GM21423 (cell line): ENCODE measurements around the gene UQCRHL.
A peak's percentile ranks its signal among the peaks of the same experiment; 100 is the strongest.
"Not testable (repeated sequence)": the region's sequence is repeated elsewhere in the genome, so short reads cannot be mapped to it uniquely, and the experiment has no call there.

ENCODE experiments used
- ATAC-seq: cut with Tn5 transposase; IDR thresholded peaks from one replicate; pipeline ENCODE4 v1.9.1; 2021; ENCODE audit warnings: mild to moderate bottlenecking, moderate library complexity; ENCODE audit not compliant: unreplicated experiment

UQCRHL gene

GRCh38 chr1:15807549-15807948 lies at the start of gene UQCRHL:
Gene UQCRHL (minus strand): TSS chr1:15807649. CDS start chr1:15807649, 0 bp downstream.
- ATAC-seq = not testable (repeated sequence)

- ATAC-seq = no peak
These were observed 49.4 kb upstream of the UQCRHL start for GRCh38 chr1:15856888-15857287.

- ATAC-seq = no peak
These were observed 45.4 kb upstream of the UQCRHL start for GRCh38 chr1:15852828-15853302.

- no peak for ATAC-seq
These were observed 44.8 kb upstream of the UQCRHL start for GRCh38 chr1:15852036-15852827.

GRCh38 chr1:15851210-15852035 lies 44.0 kb upstream of the UQCRHL start:
- no peak for ATAC-seq

GRCh38 chr1:15850471-15851001 lies 43.1 kb upstream of the UQCRHL start:
- no peak for ATAC-seq

GRCh38 chr1:15849775-15850324 lies 42.4 kb upstream of the UQCRHL start:
- no peak for ATAC-seq

GRCh38 chr1:15848929-15849774 lies 41.7 kb upstream of the UQCRHL start:
- no peak for ATAC-seq

GRCh38 chr1:15848143-15848928 lies 40.9 kb upstream of the UQCRHL start:
- peak; percentile 13 for ATAC-seq

- no peak for ATAC-seq
These were observed 40.4 kb upstream of the UQCRHL start for GRCh38 chr1:15847893-15848142.

- peak; percentile 66 for ATAC-seq
These were observed 39.8 kb upstream of the UQCRHL start, which contains the start of gene SPEN for GRCh38 chr1:15847100-15847892. Gene SPEN (plus strand): TSS chr1:15847707. CDS start chr1:15848068, 361 bp downstream.

- ATAC-seq = not testable (repeated sequence)
These were observed 38.6 kb upstream of the UQCRHL start for GRCh38 chr1:15846056-15846455.

- ATAC-seq = no peak
These were observed 36.5 kb upstream of the UQCRHL start for GRCh38 chr1:15843826-15844572.

- no peak for ATAC-seq
These were observed 31.3 kb upstream of the UQCRHL start for GRCh38 chr1:15838721-15839120.

GRCh38 chr1:15837931-15838330 lies 30.5 kb upstream of the UQCRHL start:
- ATAC-seq = no peak

- no peak for ATAC-seq
These were observed 29.6 kb upstream of the UQCRHL start for GRCh38 chr1:15836772-15837669.

GRCh38 chr1:15836511-15836771 lies 29.0 kb upstream of the UQCRHL start:
- not testable (repeated sequence) for ATAC-seq
